ENCODE results near the gene PAIP2. TPM values are rescaled to one million over a fixed set of nuclear protein-coding genes. Genes with fewer than 3 reads are reported as not detected.

The PAIP2 gene
- total and polyA plus RNA-seq, 7 donors = 70.7 to 146 (median 98.0) TPM

- Histone ChIP-seq H3K27ac (peak overlapping the region; percentile 51 to 68 (median 62)), H3K27me3 (no peaks in the 10 kb centered on the region)
- DNase-seq = peak; percentile 33
Observed at GRCh38 chr5:139410121-139410992, 68.7 kb downstream of the PAIP2 start.

GRCh38 chr5:139410993-139411828 is 69.6 kb downstream of the PAIP2 start:
- H3K27ac ChIP-seq = peak overlapping the region; percentile 51 to 68 (median 62)
- no peaks in the 10 kb centered on the region for H3K27me3 ChIP-seq
- H3K9me3 ChIP-seq = no peaks in the 10 kb centered on the region
- intact Hi-C loops (cut with DNase I) = no loop called here
- no peak overlapping the region for H3K4me3 ChIP-seq
- TF ChIP-seq POLR2AphosphoS5 (IDR thresholded peaks at IDR 0.05) (peak; percentile 96 to 100 (median 98)), POLR2A (IDR thresholded peaks at IDR 0.05) (no peak), EP300 (IDR thresholded peaks at IDR 0.05) (peak; percentile 50 to 85 (median 72)), CTCF (IDR thresholded peaks at IDR 0.05) (no peak)
- 83 to 90% methylated on average over 17 of the region's 17 CpGs for WGBS, 2 donors
- peaks cover 0 to 47% (median 44%) of the 10 kb centered on the region in 4 donors for H3K4me1 ChIP-seq
- DNase-seq = peak; percentile 79
- H3K36me3 ChIP-seq = no peaks in the 10 kb centered on the region

More at GRCh38 chr5:139410121-139410992, 68.7 kb downstream of the PAIP2 start:
- intact Hi-C loops (cut with DNase I) = no loop called here
- TF ChIP-seq POLR2A (IDR thresholded peaks at IDR 0.05) (no peak), POLR2AphosphoS5 (IDR thresholded peaks at IDR 0.05) (no peak), CTCF (IDR thresholded peaks at IDR 0.05) (no peak), EP300 (IDR thresholded peaks at IDR 0.05) (no peak)
- Histone ChIP-seq H3K9me3 (no peaks in the 10 kb centered on the region), H3K36me3 (no peaks in the 10 kb centered on the region), H3K4me1 (peaks cover 0 to 39% (median 36%) of the 10 kb centered on the region in 4 donors), H3K4me3 (no peak overlapping the region)
- WGBS, 2 donors = 79 to 81% methylated on average over 6 of the region's 6 CpGs

- 98% methylated on average over 6 of the region's 6 CpGs for WGBS, 2 donors
- Histone ChIP-seq H3K27ac (no peak overlapping the region), H3K4me1 (peaks cover 0 to 67% (median 63%) of the 10 kb centered on the region in 4 donors), H3K4me3 (no peak overlapping the region), H3K9me3 (no peaks in the 10 kb centered on the region), H3K36me3 (no peaks in the 10 kb centered on the region), H3K27me3 (no peaks in the 10 kb centered on the region)
- TF ChIP-seq CTCF (IDR thresholded peaks at IDR 0.05) (no peak), EP300 (IDR thresholded peaks at IDR 0.05) (no peak), POLR2AphosphoS5 (IDR thresholded peaks at IDR 0.05) (no peak), POLR2A (IDR thresholded peaks at IDR 0.05) (no peak)
- intact Hi-C loops (cut with DNase I) = no loop called here
- no peak for DNase-seq
Observed at GRCh38 chr5:139413153-139413552, 71.5 kb downstream of the PAIP2 start.

- DNase-seq = no peak
- intact Hi-C loops (cut with DNase I) = no loop called here
- peak overlapping the region in 3 of 4 donors; percentile 54 to 78 (median 58) for H3K27ac ChIP-seq
- H3K4me1 ChIP-seq = peaks cover 0 to 69% (median 63%) of the 10 kb centered on the region in 4 donors
- TF ChIP-seq EP300 (IDR thresholded peaks at IDR 0.05) = no peak
- TF ChIP-seq CTCF (IDR thresholded peaks at IDR 0.05) = no peak
- no peak for TF ChIP-seq POLR2AphosphoS5 (IDR thresholded peaks at IDR 0.05)
- no peak for TF ChIP-seq POLR2A (IDR thresholded peaks at IDR 0.05)
- WGBS, 2 donors = 81 to 88% methylated on average over 6 of the region's 6 CpGs
- H3K27me3 ChIP-seq = no peaks in the 10 kb centered on the region
- H3K36me3 ChIP-seq = peaks cover 0 to 8% (median 0%) of the 10 kb centered on the region in 4 donors
- no peaks in the 10 kb centered on the region for H3K9me3 ChIP-seq
- no peak overlapping the region for H3K4me3 ChIP-seq
Observed at GRCh38 chr5:139413963-139414362, 72.3 kb downstream of the PAIP2 start.
